GM12874 (cell line): ENCODE results near the gene SHANK3.

Experiments
- TF ChIP-seq, protein P1 (sequence below): IDR thresholded peaks from 2 replicates; pipeline ENCODE4 v1.5.1; 2011; ENCODE audit warnings: low read depth, mild to moderate bottlenecking, control low read depth, low read length, moderate library complexity; ENCODE audit not compliant: insufficient read depth

The SHANK3 gene

GRCh38 chr22:50711446-50712340 lies 39.1 kb downstream of the SHANK3 start:
- TF ChIP-seq, protein P1, sequence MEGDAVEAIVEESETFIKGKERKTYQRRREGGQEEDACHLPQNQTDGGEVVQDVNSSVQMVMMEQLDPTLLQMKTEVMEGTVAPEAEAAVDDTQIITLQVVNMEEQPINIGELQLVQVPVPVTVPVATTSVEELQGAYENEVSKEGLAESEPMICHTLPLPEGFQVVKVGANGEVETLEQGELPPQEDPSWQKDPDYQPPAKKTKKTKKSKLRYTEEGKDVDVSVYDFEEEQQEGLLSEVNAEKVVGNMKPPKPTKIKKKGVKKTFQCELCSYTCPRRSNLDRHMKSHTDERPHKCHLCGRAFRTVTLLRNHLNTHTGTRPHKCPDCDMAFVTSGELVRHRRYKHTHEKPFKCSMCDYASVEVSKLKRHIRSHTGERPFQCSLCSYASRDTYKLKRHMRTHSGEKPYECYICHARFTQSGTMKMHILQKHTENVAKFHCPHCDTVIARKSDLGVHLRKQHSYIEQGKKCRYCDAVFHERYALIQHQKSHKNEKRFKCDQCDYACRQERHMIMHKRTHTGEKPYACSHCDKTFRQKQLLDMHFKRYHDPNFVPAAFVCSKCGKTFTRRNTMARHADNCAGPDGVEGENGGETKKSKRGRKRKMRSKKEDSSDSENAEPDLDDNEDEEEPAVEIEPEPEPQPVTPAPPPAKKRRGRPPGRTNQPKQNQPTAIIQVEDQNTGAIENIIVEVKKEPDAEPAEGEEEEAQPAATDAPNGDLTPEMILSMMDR: no peak

DNA sequence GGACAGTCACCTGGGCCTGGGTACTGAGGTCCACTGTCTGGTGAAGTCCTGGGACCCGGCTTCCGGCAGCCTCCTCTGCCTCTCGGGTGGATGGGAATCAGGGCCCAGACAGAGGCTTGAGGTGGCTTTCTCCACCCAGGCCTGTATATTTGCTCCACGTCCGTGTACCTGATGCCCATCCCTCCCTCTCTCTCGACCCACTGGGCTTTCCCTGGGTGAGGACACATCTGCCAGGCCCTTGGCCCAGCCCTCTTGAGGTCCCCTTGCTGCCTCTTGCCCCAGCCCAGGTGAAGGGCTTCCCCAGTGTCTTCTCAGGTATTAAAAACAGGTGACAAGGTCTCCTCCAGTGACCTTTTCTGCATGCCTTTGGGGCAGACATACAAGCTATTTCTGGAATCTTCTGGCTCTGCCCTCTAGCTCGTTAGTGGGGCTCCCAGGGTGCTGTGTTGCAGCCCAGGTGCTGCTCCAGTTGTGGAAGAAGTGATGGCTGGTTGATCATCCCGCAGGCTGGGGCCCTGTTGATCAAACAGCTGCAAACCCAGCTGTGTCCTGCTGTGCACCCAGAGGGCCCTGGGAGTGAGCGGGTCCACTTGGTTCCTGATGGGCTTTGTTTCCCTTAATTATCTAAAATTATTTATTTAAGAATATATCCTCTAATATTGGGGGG lies 39.9 kb downstream of the SHANK3 start:
- TF ChIP-seq, protein P1: no peak

DNA sequence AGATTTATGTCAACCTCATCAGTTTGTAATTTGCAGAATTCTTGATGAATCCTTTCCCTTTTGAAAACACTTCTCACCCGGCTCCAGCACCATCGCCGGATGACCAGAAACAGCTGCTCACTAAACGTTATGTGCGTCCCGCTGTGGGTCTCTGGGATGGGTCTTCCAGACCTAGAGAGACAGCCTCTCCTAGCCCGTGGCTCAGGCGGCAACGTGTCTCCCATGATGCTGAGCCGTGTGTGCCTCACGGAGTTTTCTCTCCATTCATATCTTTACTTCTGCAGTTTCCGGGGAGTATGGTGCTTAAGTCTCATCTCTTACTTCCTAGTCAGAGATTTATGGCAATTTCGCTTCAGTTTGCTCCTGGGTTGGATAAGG lies 40.4 kb downstream of the SHANK3 start:
- TF ChIP-seq, protein P1: no peak

GRCh38 chr22:50713571-50714056 lies 41.0 kb downstream of the SHANK3 start:
- TF ChIP-seq, protein P1: no peak

- TF ChIP-seq, protein P1: no peak
These were observed 41.5 kb downstream of the SHANK3 start for GRCh38 chr22:50714150-50714549.

DNA sequence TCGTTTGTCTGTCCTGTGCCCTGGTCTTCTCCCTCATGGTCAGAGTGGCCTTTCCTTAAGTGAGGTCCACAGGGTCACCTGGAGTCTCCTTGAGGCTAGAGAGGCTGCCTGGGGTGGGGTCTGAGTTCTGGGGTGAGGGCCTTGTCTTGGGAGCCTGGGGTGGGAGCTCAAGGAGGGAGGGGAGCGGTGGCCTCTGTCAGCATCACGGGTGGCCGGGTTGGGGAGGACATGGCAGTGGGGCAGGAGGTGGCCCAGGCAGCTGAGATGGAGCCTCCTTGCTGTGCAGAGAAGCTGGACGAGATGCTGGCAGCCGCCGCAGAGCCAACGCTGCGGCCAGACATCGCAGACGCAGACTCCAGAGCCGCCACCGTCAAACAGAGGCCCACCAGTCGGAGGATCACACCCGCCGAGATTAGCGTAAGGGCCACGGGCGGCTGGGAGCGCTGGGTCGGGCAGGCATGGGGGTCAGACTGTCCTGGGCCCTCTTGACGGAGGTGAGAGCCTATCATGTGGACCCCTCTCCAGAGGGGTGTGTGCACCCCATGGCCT lies 42.1 kb downstream of the SHANK3 start:
- TF ChIP-seq, protein P1: no peak

- TF ChIP-seq, protein P1: no peak
These were observed 42.6 kb downstream of the SHANK3 start for GRCh38 chr22:50715250-50715649.
